ENCODE results near the gene HOXB9.

The HOXB9 gene

GRCh38 chr17:48582750-48583069 lies 43.4 kb downstream of the HOXB9 start:
- no peak for DNase-seq

GRCh38 chr17:48579760-48580554 lies 46.2 kb downstream of the HOXB9 start:
- no peak for DNase-seq

GRCh38 chr17:48579471-48579759 lies 46.7 kb downstream of the HOXB9 start:
- no peak for DNase-seq

GRCh38 chr17:48578616-48579470 lies 47.3 kb downstream of the HOXB9 start:
- DNase-seq, result no peak

- peak; percentile 32 for DNase-seq
These were observed 48.1 kb downstream of the HOXB9 start, which contains the start of gene HOXB4 for GRCh38 chr17:48577946-48578615. Gene HOXB4 (minus strand): TSS chr17:48578350. CDS start chr17:48578319, 31 bp downstream.

GRCh38 chr17:48577330-48577945 lies 48.7 kb downstream of the HOXB9 start:
- no peak for DNase-seq

- DNase-seq, result no peak
These were observed 49.5 kb downstream of the HOXB9 start for GRCh38 chr17:48576479-48577309.

GRCh38 chr17:48575673-48576478 lies 50.3 kb downstream of the HOXB9 start:
- no peak for DNase-seq

GRCh38 chr17:48575066-48575582 lies 51.0 kb downstream of the HOXB9 start:
- DNase-seq, result no peak

GRCh38 chr17:48574505-48575065 lies 51.6 kb downstream of the HOXB9 start:
- no peak for DNase-seq

- no peak for DNase-seq
These were observed 54.2 kb downstream of the HOXB9 start for GRCh38 chr17:48571826-48572417.
